Vagina (tissue), 2 donors: Measurements from ENCODE around the gene ATG4D. TPM values are rescaled to one million over a fixed set of nuclear protein-coding genes. Genes with fewer than 3 reads are reported as not detected.
"Not testable (repeated sequence)": the region's sequence is repeated elsewhere in the genome, so short reads cannot be mapped to it uniquely, and the experiment has no call there.

Experiments
- DNase-seq, 2 donors: peaks; one replicate each; pipeline ENCODE4 v3.0.0-alpha.2; 2017; ENCODE audit errors: extremely low spot score in 2 of 2
- H3K27ac ChIP-seq: fragments of 200-600 bp; sonication (generic); one replicate; pipeline ENCODE4 v1.5.1; 2019
- H3K27me3 ChIP-seq: fragments of 200-600 bp; sonication (generic); one replicate; pipeline ENCODE4 v1.5.1; 2019
- H3K36me3 ChIP-seq, 2 donors: fragments of 200-600 bp; sonication (generic); one replicate each; pipeline ENCODE4 v1.5.1; 2017 to 2019
- H3K4me1 ChIP-seq: fragments of 200-600 bp; sonication (generic); one replicate; pipeline ENCODE4 v1.5.1; 2019
- H3K4me3 ChIP-seq, 2 donors: fragments of 200-600 bp; sonication (generic); 1 replicate in 1 of 2; 2 replicates in 1 of 2; pipeline ENCODE4 v1.5.1; 2016 to 2019
- H3K9me3 ChIP-seq: fragments of 200-600 bp; sonication (generic); one replicate; pipeline ENCODE4 v1.5.1; 2019
- CTCF ChIP-seq, 3 experiments: fragments of 450-650 bp in 2 of 3; fragments of 200-600 bp in 1 of 3; sonication (generic) in 1 of 3; IDR thresholded peaks; one replicate each; pipeline ENCODE4 v1.5.1; 2017 to 2019; ENCODE audit warnings: antibody characterized with exemption in 3 of 3, mild to moderate bottlenecking in 2 of 3, moderate library complexity in 2 of 3
- POLR2A ChIP-seq, 2 donors: fragments of 450-650 bp; IDR thresholded peaks; one replicate each; pipeline ENCODE4 v1.6.1; 2017; ENCODE audit warnings: antibody characterized with exemption in 2 of 2, mild to moderate bottlenecking in 2 of 2, moderate library complexity in 2 of 2
- POLR2AphosphoS5 ChIP-seq, 2 donors: sonication (generic); formaldehyde crosslinking; IDR thresholded peaks; one replicate each; pipeline ENCODE4 v1.9.0; 2017; ENCODE audit warnings: antibody characterized with exemption in 2 of 2, mild to moderate bottlenecking in 2 of 2, low read depth in 1 of 2; ENCODE audit not compliant: insufficient read depth in 1 of 2
- intact Hi-C: fragments of 100-400 bp; cut with DNase I; formaldehyde crosslinking; loops from one replicate; pipeline ENCODE4 v1.15.1; 2023
- total RNA-seq: library from RNA; depleted of rRNA; stranded (reverse); fragments of >200 nt; gene quantifications from one replicate; pipeline ENCODE4 v1.2.3, GENCODE V29; 2016

ATG4D gene
- total RNA-seq, 1 donor from 2014 or later: 18.2 TPM

GRCh38 chr19:10519421-10519820 lies 24.3 kb upstream of the ATG4D start:
- Histone ChIP-seq H3K27ac (peak overlapping the region; percentile 36), H3K36me3 (no peaks in the 10 kb centered on the region), H3K4me3 (no peak overlapping the region), H3K27me3 (peaks cover 5% of the 10 kb centered on the region), H3K9me3 (no peaks in the 10 kb centered on the region), H3K4me1 (peaks cover 36% of the 10 kb centered on the region)
- TF ChIP-seq CTCF (IDR thresholded peaks at IDR 0.05) (no peak), POLR2A (IDR thresholded peaks at IDR 0.05) (no peak), POLR2AphosphoS5 (IDR thresholded peaks at IDR 0.05; ENCODE audit: insufficient read depth in 1 of 2, low read depth in 1 of 2) (no peak)
- no peak for DNase-seq
- intact Hi-C loops: no loop called here

GRCh38 chr19:10520652-10521318 lies 22.9 kb upstream of the ATG4D start:
- TF ChIP-seq POLR2AphosphoS5 (IDR thresholded peaks at IDR 0.05; ENCODE audit: insufficient read depth in 1 of 2, low read depth in 1 of 2) (peak in 1 of 2 donors; percentile 20), CTCF (IDR thresholded peaks at IDR 0.05) (no peak)
- Histone ChIP-seq H3K4me1 (peaks cover 32% of the 10 kb centered on the region), H3K27me3 (peaks cover 5% of the 10 kb centered on the region), H3K9me3 (no peaks in the 10 kb centered on the region), H3K27ac (no peak overlapping the region), H3K4me3 (no peak overlapping the region), H3K36me3 (no peaks in the 10 kb centered on the region)
- DNase-seq: no peak
- intact Hi-C loops: no loop called here

GRCh38 chr19:10521461-10522171 lies 22.1 kb upstream of the ATG4D start:
- TF ChIP-seq CTCF (IDR thresholded peaks at IDR 0.05) (no peak), POLR2A (IDR thresholded peaks at IDR 0.05) (no peak), POLR2AphosphoS5 (IDR thresholded peaks at IDR 0.05; ENCODE audit: insufficient read depth in 1 of 2, low read depth in 1 of 2) (no peak)
- H3K27me3 ChIP-seq: peaks cover 5% of the 10 kb centered on the region

GRCh38 chr19:10523135-10523636 lies 20.5 kb upstream of the ATG4D start:
- no peaks in the 10 kb centered on the region for H3K36me3 ChIP-seq
- H3K27ac ChIP-seq: no peak overlapping the region
- H3K9me3 ChIP-seq: no peaks in the 10 kb centered on the region
- intact Hi-C loops: no loop called here
- DNase-seq: no peak
- TF ChIP-seq CTCF (IDR thresholded peaks at IDR 0.05) (no peak), POLR2AphosphoS5 (IDR thresholded peaks at IDR 0.05; ENCODE audit: insufficient read depth in 1 of 2, low read depth in 1 of 2) (no peak), POLR2A (IDR thresholded peaks at IDR 0.05) (no peak)
- H3K4me3 ChIP-seq: no peak overlapping the region
- H3K4me1 ChIP-seq: peaks cover 19% of the 10 kb centered on the region
- no peaks in the 10 kb centered on the region for H3K27me3 ChIP-seq

More at GRCh38 chr19:10521461-10522171, 22.1 kb upstream of the ATG4D start:
- H3K4me1 ChIP-seq: peaks cover 32% of the 10 kb centered on the region
- no peak overlapping the region for H3K27ac ChIP-seq
- no peaks in the 10 kb centered on the region for H3K36me3 ChIP-seq
- no peaks in the 10 kb centered on the region for H3K9me3 ChIP-seq
- H3K4me3 ChIP-seq: no peak overlapping the region
- intact Hi-C loops: no loop called here
- no peak for DNase-seq

GRCh38 chr19:10525636-10526035 lies 18.1 kb upstream of the ATG4D start:
- Histone ChIP-seq H3K27ac (no peak overlapping the region), H3K36me3 (no peaks in the 10 kb centered on the region), H3K9me3 (no peaks in the 10 kb centered on the region), H3K4me1 (peaks cover 7% of the 10 kb centered on the region), H3K27me3 (no peaks in the 10 kb centered on the region), H3K4me3 (no peak overlapping the region)
- no peak for TF ChIP-seq CTCF (IDR thresholded peaks at IDR 0.05)
- TF ChIP-seq POLR2A (IDR thresholded peaks at IDR 0.05): no peak
- no peak for TF ChIP-seq POLR2AphosphoS5 (IDR thresholded peaks at IDR 0.05; ENCODE audit: insufficient read depth in 1 of 2, low read depth in 1 of 2)
- intact Hi-C loops: no loop called here
- no peak for DNase-seq

GRCh38 chr19:10526887-10527286 lies 16.8 kb upstream of the ATG4D start:
- DNase-seq, H3K4me3 ChIP-seq, H3K27ac ChIP-seq, intact Hi-C loops, H3K9me3 ChIP-seq, H3K4me1 ChIP-seq, H3K27me3 ChIP-seq, H3K36me3 ChIP-seq: not testable (repeated sequence)
